Stimulated activated CD8-positive, alpha-beta memory T cell treated with anti-CD3 and anti-CD28 coated beads, Interleukin-7, amount 100 ng/mL, for 1 hour (primary cell): Measurements from ENCODE around the gene ARPC3.
"Not testable (repeated sequence)": the region's sequence is repeated elsewhere in the genome, so short reads cannot be mapped to it uniquely, and the experiment has no call there.

Source experiments
- DNase-seq, 2 donors: peaks; one replicate each; pipeline ENCODE4 v3.0.0-alpha.2; 2020; ENCODE audit warnings: low read depth in 2 of 2

The ARPC3 gene

DNA sequence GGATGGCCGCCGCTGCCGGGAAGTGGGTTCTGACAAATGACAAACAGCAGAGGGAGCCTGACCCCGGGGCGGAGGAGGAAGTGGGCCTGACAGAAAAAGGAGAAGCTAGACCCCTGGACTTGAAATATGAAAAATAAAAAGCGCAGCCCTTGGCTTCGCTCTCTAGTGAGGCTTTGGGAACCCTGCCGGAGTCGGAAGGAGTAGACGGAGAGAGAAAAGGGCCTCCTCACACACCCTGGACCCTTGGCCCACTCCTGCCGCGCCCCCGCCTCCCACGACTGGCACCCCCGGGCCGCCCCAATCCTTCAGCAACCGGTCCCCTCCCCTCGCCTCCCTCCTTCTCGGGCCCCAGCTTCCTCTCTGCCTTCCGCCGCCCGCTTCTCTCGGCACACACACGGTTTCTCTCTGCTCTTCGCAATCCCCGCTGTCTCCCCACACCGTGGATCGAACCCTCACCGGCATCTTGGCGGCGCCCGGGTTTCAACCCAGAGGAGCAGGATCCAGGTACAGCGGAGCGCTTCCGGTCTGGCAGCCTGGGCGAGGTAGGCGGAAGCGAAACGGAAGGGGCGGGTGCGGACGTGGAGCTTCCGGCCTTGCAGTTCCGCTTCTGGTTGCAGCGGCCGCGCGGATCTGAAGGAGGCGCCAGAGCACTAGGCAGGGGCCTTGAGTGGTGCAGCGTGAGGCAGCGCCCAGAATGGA, at the start of gene ARPC3:
Gene ARPC3 (minus strand): TSS at position 539 of the 699 bp plus-strand sequence. CDS start 77 bp downstream, at position 462.
- DNase-seq = peak; percentile 84 to 85

DNA sequence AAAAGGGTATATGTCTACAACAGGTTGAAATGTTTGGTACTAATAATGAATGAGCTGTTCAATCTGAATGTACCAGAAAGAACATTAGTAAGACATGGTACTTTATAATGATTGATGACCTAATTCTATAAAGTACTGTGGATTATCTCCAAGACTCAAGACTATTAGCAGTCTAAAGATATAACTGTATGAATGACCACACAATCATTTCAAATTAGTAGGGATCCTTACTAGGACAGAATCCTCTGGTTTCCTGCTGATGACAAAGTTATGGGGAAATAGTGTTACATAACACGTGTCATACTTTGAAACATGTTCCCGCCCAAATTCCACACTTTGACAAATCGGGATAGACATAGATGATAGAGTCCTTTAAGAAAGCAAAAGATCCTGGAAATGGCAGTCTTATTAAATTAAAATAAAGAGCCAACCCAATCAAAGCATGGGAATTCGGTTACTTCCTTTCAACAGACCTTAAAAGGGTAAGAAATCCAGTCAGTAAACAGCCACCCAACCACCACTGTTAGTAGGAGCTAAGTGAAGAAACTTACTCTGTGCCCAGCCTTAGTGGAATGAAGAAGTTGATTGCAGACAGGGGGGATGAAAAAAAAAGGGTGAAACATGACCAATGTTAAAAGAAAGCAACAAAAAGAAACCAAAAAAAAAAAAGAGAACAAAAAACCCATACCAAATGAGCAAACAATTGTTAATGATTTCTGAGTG, 49.0 kb upstream of the ARPC3 start:
- no peak for DNase-seq

GRCh38 chr12:110475426-110475825, 25.3 kb upstream of the ARPC3 start:
- no peak for DNase-seq

- peak; percentile 84 to 86 for DNase-seq
Observed at GRCh38 chr12:110468214-110469048, 18.3 kb upstream of the ARPC3 start, which contains the start of the genes FAM216A and GPN3. FAM216A (plus strand) TSS chr12:110468845; CDS start chr12:110468876, 31 bp downstream. GPN3 (minus strand) TSS chr12:110468257; CDS start chr12:110468203, 54 bp downstream.

DNA sequence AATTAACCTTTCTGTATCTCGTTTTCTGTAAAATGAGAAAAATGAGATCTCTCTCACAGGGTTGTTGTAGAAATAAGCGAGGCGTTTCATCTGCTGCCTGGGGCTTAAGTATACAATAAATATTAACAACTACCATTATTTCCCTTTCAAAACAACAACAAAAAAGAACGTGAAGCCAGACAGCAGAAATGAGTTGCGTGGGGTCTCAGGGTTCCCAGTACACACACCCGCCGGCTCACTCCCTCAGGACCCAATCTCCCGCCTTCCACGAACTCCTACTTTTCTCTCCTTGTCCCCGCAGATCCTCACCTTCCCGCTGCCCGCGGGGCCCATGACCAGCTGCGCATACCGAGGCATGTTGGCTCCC, 17.7 kb upstream of the ARPC3 start:
- DNase-seq = no peak

DNA sequence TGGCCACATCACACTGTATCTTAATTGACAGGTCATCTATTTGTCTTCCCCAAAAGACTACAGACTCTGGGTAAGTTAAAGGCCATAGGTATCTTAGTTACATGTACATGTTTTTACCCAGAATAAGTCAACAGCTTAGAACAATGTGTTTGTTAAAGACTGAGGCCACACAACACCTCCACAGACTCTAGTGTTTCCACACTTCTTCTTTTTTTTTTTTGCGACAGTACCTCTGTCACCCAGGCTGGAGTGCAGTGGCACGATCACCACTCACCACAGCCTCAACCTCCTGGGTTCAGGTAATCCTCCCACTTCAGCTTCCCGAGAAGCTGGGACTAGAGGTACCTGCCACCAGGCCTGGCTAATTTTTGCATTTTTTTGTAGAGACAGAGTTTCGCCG, 16.7 kb upstream of the ARPC3 start:
- DNase-seq = no peak

DNA sequence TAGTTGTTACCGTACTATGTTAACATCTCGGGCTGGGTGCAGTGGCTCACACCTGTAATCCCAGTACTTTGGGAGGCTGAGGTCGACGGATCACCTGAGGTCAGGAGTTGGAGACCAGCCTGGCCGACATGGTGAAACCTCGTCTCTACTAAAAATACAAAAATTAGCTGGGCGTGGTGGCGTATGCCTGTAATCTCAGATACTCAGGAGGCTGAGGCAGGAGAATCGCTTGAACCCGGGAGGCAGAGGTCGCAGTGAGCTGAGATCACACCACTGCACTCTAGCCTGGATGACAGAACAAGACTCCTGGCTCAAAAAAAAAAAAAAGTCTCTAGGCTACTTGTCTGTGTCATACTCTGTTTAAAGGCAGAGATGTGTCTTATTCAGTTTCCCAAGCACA, 15.6 kb upstream of the ARPC3 start:
- not testable (repeated sequence) for DNase-seq

DNA sequence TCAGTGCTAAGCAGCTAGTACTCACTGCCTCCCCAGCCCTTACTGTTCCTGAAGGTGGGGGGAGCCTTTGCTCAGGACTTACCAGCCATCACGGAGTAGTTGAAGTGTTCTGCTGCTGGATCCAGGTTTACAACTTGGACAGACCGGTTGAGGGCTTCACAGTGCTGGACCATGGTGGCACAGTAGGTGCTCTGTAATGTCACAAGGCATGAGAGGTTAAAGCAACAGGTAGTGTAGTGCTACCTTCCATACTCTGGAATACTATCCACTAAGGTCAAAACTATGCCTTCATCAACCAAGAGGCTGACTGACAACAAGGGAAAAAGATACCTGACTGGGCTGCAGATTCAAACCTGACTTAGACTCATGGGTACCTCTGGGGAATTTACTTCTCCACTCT, 14.9 kb upstream of the ARPC3 start:
- DNase-seq = no peak

DNA sequence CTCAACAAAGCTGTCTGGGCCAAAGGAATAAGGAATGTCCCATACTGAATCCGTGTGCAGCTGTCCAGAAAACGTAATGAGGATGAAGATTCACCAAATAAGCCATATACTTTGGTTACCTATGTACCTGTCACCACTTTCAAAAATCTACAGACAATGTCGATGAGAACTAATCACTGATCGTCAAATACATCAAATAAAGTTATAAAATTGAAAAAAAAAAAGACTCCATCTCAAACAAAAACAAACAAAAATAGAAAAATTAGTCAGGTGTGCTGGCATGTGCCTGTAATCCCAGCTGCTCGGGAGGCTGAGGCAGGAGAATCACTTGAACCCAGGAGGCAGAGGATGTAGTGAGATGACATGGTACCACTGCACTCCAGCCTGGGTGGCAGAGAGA, 11.1 kb upstream of the ARPC3 start:
- not testable (repeated sequence) for DNase-seq

DNA sequence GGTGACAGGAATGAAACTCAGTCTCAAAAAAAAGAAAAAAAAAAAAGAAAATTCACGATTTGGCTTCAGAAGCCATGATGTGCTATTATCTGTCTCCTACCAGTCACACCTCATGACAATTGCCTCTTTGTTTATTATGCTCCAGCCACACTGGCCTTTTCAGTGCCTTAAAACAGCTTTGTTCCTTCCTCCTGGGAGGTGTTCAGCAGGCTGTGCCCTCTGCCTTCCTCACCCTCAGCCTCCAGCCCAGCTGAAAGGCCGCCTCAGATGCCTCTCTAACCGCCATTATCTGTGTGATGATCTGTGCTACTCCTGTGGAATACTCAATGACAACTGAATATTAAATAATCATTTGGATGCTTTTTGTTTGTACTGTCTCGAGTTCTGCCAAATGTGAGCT, 8.6 kb upstream of the ARPC3 start:
- DNase-seq = no peak

DNA sequence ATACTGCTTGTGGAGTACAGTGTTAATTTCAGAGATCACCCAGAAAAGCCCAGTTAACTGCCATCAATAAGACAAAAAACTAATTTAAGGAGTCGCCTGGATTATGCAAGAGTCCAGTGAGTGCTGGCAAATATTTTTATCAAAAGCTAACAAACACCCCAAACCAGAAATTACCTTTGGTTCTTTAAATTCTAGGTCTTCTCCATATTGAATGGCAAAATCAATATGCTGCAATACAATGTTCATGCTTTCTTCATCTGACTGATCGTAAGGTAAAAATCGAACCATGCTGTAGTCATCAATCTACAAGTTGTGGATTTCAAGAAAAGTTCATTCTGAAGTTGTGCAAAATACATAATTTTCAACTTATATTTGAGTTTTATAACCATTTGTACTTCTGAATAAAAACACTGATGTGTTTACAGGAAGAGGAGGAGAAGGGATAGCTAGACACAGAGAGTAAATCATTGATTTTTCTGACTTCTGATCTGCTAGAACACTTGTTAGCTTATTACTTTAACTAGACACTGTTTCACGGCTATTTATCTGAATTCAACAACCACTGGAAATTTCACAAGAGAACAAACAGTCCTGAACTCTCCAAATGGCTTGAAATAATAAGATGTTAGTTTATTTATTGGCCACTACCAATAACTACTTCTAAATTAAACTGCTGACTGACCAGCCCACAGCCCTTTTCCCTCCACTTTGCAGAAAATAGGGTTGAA, 3.6 kb upstream of the ARPC3 start:
- no peak for DNase-seq

DNA sequence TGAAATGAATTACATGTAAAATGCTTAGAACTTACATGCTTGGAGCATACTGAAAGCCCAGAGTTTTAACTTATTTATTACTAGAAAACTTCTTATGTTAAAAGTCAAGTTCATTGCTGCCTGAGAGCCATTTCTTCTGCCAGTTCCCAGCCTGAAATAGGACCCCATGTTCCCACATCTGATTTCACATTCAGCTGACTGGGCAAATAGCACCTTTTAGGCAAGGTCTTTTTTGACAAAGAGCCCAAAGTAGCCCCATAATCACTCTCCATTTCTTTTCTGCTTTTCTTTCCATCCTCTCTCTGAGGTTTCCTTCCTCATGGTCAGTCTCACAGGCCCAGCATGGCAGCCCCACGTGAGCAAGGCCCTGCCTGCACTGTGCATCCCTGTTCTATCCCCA, 1.1 kb upstream of the ARPC3 start:
- DNase-seq = no peak

GRCh38 chr12:110444455-110444854, 5.7 kb downstream of the ARPC3 start:
- no peak for DNase-seq

GRCh38 chr12:110436231-110436630, 13.9 kb downstream of the ARPC3 start:
- DNase-seq = no peak

DNA sequence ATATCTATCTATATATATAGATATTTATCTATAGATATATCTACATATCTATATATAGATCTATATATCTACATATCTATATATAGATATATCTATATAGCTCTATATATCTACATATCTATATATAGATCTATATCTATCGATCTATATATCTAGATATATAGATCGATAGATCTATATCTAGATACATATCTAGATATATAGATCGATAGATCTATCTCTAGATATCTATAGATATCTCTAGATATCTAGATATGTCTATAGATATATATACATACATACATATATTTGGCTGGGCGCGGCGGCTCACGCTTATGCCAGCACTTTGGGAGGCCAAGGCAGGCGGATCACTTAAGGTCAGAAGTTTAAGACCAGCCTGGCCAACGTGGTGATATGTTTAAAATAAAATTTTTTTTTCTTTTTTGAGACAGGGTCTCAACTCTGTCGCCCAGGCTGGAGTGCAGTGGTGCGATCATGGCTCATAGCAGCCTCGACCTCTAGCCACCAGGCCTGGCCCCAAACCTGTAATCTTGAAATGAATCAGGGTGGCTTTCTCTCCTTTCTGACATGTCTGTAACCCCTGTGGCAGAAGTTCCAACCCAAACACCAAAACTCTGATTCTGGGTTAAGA, 18.1 kb downstream of the ARPC3 start:
- no peak for DNase-seq

- DNase-seq = not testable (repeated sequence)
Observed at GRCh38 chr12:110429676-110430075, 20.5 kb downstream of the ARPC3 start.

- DNase-seq = no peak
Observed at GRCh38 chr12:110426406-110426805, 23.7 kb downstream of the ARPC3 start.

DNA sequence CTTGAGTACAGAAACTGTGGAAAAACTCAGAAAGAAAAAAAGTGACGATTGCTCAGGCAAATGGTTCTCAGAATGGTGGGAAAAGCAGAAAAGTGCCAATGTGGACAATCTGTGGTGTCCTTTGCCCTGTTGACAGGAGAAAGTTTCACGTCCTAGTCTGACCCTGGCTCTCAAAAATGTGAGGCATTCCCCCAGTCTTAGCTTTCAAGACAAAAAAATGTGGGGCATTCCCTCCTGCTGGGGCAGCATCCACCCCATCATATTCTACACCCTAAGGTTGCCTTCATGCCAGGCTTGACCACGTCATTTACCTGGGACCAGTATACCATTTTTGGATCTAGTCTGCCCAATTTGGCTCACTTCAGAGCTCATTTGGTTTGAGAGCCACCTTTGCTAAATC, 25.9 kb downstream of the ARPC3 start:
- DNase-seq = no peak

DNA sequence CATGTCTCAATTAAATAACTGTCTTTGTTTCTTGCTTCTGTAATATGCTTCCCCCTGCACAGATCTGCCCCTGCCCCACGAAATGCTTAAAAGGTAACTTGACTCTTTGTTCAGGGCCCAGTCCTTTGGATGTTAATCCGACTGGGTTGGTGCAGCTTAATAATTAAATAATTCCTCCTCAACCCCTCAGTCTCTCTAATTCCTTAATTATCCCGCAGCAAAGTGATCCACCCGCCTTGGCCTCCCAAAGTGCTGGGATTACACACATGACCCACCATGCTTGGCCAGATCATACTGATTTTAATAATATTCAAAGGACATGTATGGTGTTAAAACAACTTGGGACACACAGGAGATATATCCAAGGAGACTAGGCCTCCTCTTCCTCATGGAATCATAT, 28.4 kb downstream of the ARPC3 start:
- no peak for DNase-seq

- no peak for DNase-seq
Observed at GRCh38 chr12:110421159-110421661, 28.9 kb downstream of the ARPC3 start.

DNA sequence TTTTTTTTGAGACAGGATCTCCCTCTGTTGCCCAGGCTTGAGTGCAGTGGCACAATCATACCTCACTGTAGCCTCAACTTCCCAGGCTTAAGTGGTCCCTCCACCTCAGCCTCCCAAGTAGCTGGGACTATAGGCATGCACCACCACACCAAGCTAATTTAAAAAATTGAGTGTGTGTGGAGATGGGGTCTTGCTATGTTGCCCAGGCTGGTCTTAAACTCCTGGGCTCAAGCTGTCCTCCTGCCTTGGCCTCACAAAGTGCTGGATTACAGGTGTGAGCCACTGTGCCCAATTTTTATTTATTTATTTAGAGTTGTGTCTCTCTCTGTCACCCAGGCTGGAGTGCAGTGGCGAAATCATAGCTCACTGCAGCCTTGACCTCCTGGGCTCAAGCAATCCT, 29.5 kb downstream of the ARPC3 start:
- DNase-seq = not testable (repeated sequence)
